BLaER1 (cell line): ENCODE results near the gene SLC4A1AP.

Experiments used
- H3K27ac ChIP-seq: shearing (Covaris generic); formaldehyde crosslinking; 2 replicates; pipeline ENCODE4 v1.8.1; 2022
- H3K27me3 ChIP-seq: shearing (Covaris generic); formaldehyde crosslinking; 2 replicates; pipeline ENCODE4 v1.8.1; 2022
- H3K36me3 ChIP-seq: shearing (Covaris generic); formaldehyde crosslinking; 2 replicates; pipeline ENCODE4 v1.8.1; 2022
- H3K4me1 ChIP-seq: shearing (Covaris generic); formaldehyde crosslinking; 2 replicates; pipeline ENCODE4 v1.8.1; 2022
- H3K4me2 ChIP-seq: shearing (Covaris generic); formaldehyde crosslinking; 2 replicates; pipeline ENCODE4 v1.8.1; 2022
- H3K4me3 ChIP-seq: shearing (Covaris generic); formaldehyde crosslinking; 2 replicates; pipeline ENCODE4 v1.8.1; 2022
- H3K9ac ChIP-seq: shearing (Covaris generic); formaldehyde crosslinking; 2 replicates; pipeline ENCODE4 v1.8.1; 2022
- H3K9me3 ChIP-seq: shearing (Covaris generic); formaldehyde crosslinking; 2 replicates; pipeline ENCODE4 v1.8.1; 2022
- H4K20me1 ChIP-seq: shearing (Covaris generic); formaldehyde crosslinking; 2 replicates; pipeline ENCODE4 v1.8.1; 2022
- Cebpa-rat ChIP-seq: shearing (Covaris generic); IDR thresholded peaks from 2 replicates; pipeline ENCODE4 v1.8.1; 2022

SLC4A1AP gene

DNA sequence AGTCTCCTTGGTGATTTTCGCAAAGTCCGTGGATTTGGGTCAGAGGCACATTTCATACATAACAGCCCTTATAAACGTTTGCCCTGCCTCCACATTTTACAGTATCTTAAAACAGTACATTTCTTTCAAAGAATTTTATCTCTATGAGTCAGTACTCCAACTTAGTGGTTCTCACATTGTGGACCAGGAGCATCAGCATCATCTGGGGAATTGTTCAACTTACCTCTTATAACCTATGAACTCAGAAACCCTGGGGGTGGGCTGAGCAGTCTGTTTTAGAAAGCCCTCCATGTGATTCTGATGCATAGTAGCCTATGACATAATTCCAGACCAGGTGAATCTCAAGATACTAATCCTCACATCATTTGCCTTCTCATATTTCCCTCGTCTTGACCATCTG, 12.6 kb upstream of the SLC4A1AP start:
- Histone ChIP-seq H3K27me3 (no peaks in the 10 kb centered on the region), H3K36me3 (peaks cover 100% of the 10 kb centered on the region), H3K9ac (no peak overlapping the region), H3K27ac (no peak overlapping the region), H3K9me3 (no peaks in the 10 kb centered on the region), H3K4me3 (no peak overlapping the region), H4K20me1 (0 out of 2 replicates have a peak, but pooled peaks cover 4% of the 10 kb centered on the region), H3K4me1 (no peaks in the 10 kb centered on the region), H3K4me2 (no peak overlapping the region)
- TF ChIP-seq Cebpa-rat: no peak

DNA sequence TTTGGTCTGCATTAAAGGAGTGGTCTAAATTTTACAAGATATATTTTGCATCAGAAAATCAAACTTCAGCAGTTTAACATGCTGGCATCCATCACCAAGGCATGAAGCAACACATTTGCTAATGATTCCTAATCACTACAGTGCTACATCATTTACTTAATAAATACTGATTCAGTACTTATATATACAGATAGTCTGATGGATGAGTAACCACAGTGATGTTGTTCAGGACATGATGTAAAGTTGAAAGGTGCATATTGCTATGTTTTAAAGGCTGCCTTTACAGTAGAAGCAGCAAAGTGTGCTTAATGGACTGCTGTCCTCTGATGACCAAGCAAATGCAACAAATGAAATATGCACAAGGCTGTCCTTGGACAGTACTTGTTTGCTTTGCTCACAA, 11.3 kb upstream of the SLC4A1AP start:
- peaks cover 100% of the 10 kb centered on the region for H3K36me3 ChIP-seq
- no peak for TF ChIP-seq Cebpa-rat

DNA sequence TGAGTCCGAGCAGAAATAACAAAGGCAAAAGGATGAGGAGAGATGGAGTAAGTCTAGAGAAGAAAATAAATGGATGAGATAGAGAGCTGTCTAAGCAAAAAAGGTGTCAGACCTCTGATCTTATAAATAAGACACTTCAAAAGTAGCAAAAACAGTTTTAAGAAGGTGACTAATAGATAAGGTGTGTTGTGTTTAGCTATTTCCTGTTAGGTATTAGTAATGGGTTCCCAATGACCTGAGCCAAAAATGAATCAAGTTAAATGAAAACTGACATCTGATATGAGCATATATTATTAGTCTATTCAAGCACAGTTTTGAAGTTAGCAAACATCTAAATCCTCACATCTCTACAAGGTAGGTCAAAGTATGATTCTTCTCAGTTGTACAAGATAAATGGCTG, 10.9 kb upstream of the SLC4A1AP start:
- peaks cover 9% of the 10 kb centered on the region; the same call in 1 of the 2 replicates for H4K20me1 ChIP-seq
- H3K9ac ChIP-seq: no peak overlapping the region
- TF ChIP-seq Cebpa-rat: no peak
- no peak overlapping the region for H3K27ac ChIP-seq
- H3K36me3 ChIP-seq: peaks cover 100% of the 10 kb centered on the region
- no peaks in the 10 kb centered on the region for H3K9me3 ChIP-seq
- no peak overlapping the region for H3K4me3 ChIP-seq
- H3K27me3 ChIP-seq: no peaks in the 10 kb centered on the region
- H3K4me1 ChIP-seq: no peaks in the 10 kb centered on the region
- H3K4me2 ChIP-seq: no peak overlapping the region

More for the DNA sequence above, 11.3 kb upstream of the SLC4A1AP start:
- no peak overlapping the region for H3K9ac ChIP-seq
- H3K27ac ChIP-seq: no peak overlapping the region
- no peaks in the 10 kb centered on the region for H3K27me3 ChIP-seq
- no peaks in the 10 kb centered on the region for H3K9me3 ChIP-seq
- no peak overlapping the region for H3K4me3 ChIP-seq
- H4K20me1 ChIP-seq: peaks cover 8% of the 10 kb centered on the region; the same call in 1 of the 2 replicates
- no peaks in the 10 kb centered on the region for H3K4me1 ChIP-seq
- no peak overlapping the region for H3K4me2 ChIP-seq

- H3K27me3 ChIP-seq: no peaks in the 10 kb centered on the region
- H3K9me3 ChIP-seq: no peaks in the 10 kb centered on the region
- no peak overlapping the region for H3K4me3 ChIP-seq
- H3K36me3 ChIP-seq: peaks cover 98% of the 10 kb centered on the region
- H3K4me1 ChIP-seq: no peaks in the 10 kb centered on the region
- TF ChIP-seq Cebpa-rat: no peak
- H4K20me1 ChIP-seq: peaks cover 9% of the 10 kb centered on the region; the same call in 1 of the 2 replicates
- no peak overlapping the region for H3K27ac ChIP-seq
- H3K9ac ChIP-seq: no peak overlapping the region
- no peak overlapping the region for H3K4me2 ChIP-seq
Measured at GRCh38 chr2:27653397-27653796, 10.3 kb upstream of the SLC4A1AP start.

DNA sequence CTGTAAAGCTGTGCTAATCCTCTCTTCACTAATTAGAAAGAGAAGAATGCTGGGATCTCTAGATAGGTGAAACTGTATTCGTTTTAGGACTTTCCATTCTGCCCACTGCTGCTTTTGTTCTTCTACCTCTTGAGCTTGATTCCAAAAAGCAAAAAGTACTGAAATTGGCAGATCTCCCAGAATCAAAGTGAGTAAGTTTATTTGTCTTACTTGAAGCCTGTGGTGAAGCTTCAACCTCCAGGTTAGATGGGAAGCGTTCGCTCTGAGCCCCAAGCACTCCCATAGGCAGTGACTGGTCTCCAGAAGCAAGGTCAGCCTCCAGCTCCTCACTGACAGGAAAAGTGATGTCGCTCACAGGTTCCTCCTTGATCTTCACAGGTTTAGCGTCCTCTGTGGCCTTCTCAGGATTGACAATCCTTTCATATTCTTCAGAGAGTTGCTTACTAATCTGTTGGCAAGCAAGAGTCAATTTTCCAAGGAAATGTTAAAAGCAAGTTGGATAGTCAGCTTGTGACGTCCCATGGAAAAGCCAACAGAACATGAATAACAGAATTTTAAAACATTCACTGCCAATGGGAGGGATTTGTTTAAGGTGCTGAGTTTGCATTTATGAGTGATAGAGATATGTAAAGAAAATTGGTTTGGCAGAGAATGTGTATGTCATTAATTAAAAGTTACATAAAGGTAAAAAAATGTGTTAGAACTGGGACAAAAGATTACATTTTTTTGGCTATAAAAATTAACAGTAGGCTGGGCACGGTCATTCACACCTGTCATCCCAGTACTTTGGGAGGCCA, 8.3 kb upstream of the SLC4A1AP start:
- H3K9ac ChIP-seq: no peak overlapping the region
- peaks cover 9% of the 10 kb centered on the region; the same call in 1 of the 2 replicates for H4K20me1 ChIP-seq
- no peak overlapping the region for H3K4me3 ChIP-seq
- no peak overlapping the region for H3K27ac ChIP-seq
- TF ChIP-seq Cebpa-rat: no peak
- no peak overlapping the region for H3K4me2 ChIP-seq
- no peaks in the 10 kb centered on the region for H3K4me1 ChIP-seq
- no peaks in the 10 kb centered on the region for H3K9me3 ChIP-seq
- H3K27me3 ChIP-seq: no peaks in the 10 kb centered on the region
- peaks cover 96% of the 10 kb centered on the region for H3K36me3 ChIP-seq

DNA sequence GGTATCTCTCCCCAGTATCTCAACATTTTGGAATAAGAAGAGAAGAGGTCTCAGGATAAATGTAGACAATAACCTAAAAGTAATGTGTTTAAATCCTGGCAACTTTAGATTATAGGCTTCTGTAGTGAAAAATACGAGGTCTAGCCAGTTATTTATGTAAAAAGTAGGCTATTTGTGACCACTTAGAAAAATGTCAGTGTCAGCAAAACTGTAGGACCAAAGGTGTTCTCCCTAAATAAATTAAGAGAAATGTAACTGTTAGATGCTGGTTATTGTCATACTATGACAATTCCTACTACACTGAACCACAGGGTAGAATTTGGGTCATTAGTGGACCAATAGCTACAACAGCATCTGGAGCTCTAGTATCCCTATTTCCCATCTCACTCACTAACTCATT, 2.3 kb upstream of the SLC4A1AP start:
- Histone ChIP-seq H3K9ac (no peak overlapping the region), H3K4me3 (no peak overlapping the region), H3K4me2 (no peak overlapping the region), H3K4me1 (peaks cover 30% of the 10 kb centered on the region), H4K20me1 (peaks cover 5% of the 10 kb centered on the region; the same call in 1 of the 2 replicates), H3K9me3 (no peaks in the 10 kb centered on the region), H3K27me3 (no peaks in the 10 kb centered on the region), H3K27ac (no peak overlapping the region), H3K36me3 (peaks cover 53% of the 10 kb centered on the region)
- TF ChIP-seq Cebpa-rat: no peak

- peaks cover 50% of the 10 kb centered on the region for H3K36me3 ChIP-seq
- TF ChIP-seq Cebpa-rat: no peak
- H3K27ac ChIP-seq: peak overlapping the region; percentile 95
Measured at GRCh38 chr2:27664154-27664574, 475 bp downstream of the SLC4A1AP start.

DNA sequence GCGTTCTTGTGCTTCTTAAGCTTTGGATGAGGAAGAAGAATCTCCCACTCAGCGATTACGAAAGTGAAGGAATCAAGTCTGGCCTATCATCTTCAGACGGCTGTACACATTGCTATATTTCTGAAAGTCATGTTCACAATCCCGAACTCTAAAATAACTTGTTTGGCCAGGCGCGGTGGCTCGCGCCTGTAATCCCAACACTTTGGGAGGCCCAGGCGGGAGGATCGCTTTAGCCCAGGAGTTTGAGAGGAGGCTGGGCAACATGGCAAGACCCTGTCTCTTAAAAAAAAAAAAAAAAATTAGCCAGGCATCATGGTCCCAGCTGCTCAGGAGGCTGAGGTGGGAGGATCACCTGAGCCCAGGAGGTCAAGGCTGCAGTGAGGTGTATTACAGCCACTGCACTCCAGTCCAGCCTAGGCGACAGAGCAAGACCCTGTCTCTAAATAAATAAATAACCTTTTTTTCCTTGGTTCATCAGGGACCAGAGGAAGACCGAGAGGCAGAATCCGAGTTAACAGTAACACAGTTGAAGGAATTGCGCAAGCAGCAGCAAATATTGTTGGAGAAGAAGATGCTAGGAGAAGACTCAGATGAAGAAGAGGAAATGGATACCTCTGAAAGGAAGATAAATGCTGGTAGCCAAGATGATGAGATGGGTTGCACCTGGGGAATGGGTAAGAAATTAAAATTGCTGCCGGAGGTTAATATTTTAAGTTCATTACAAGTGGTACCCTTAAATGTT, 1.1 kb downstream of the SLC4A1AP start:
- H3K27ac ChIP-seq: no peak overlapping the region
- H3K36me3 ChIP-seq: peaks cover 51% of the 10 kb centered on the region
- TF ChIP-seq Cebpa-rat: peak; percentile 68; the same call in 1 of the 2 replicates

More at GRCh38 chr2:27664154-27664574, 475 bp downstream of the SLC4A1AP start:
- Histone ChIP-seq H3K4me2 (peak overlapping the region; percentile 97), H3K27me3 (no peaks in the 10 kb centered on the region), H3K4me3 (peak overlapping the region; percentile 90), H3K4me1 (peaks cover 30% of the 10 kb centered on the region), H3K9me3 (no peaks in the 10 kb centered on the region), H3K9ac (peak overlapping the region; percentile 95), H4K20me1 (no peaks in the 10 kb centered on the region)

GRCh38 chr2:27667446-27667845, 3.8 kb downstream of the SLC4A1AP start:
- H4K20me1 ChIP-seq: no peaks in the 10 kb centered on the region
- no peak overlapping the region for H3K4me2 ChIP-seq
- peaks cover 24% of the 10 kb centered on the region for H3K4me1 ChIP-seq
- no peak overlapping the region for H3K4me3 ChIP-seq
- no peak overlapping the region for H3K27ac ChIP-seq
- H3K27me3 ChIP-seq: no peaks in the 10 kb centered on the region
- 0 out of 2 replicates have a peak overlapping the region, but pooled peaks have one; percentile 15 for H3K9ac ChIP-seq
- no peaks in the 10 kb centered on the region for H3K9me3 ChIP-seq
- no peak for TF ChIP-seq Cebpa-rat
- H3K36me3 ChIP-seq: peaks cover 54% of the 10 kb centered on the region

More for the DNA sequence above, 1.1 kb downstream of the SLC4A1AP start:
- Histone ChIP-seq H3K27me3 (no peaks in the 10 kb centered on the region), H3K4me1 (peaks cover 30% of the 10 kb centered on the region), H4K20me1 (no peaks in the 10 kb centered on the region), H3K9me3 (no peaks in the 10 kb centered on the region), H3K4me3 (peak overlapping the region; percentile 90), H3K9ac (peak overlapping the region; percentile 95), H3K4me2 (peak overlapping the region; percentile 97)

GRCh38 chr2:27671235-27671634, 7.5 kb downstream of the SLC4A1AP start:
- Histone ChIP-seq H3K27me3 (no peaks in the 10 kb centered on the region), H3K4me1 (no peaks in the 10 kb centered on the region), H3K9me3 (no peaks in the 10 kb centered on the region), H3K9ac (no peak overlapping the region), H3K4me3 (no peak overlapping the region), H3K27ac (no peak overlapping the region), H4K20me1 (no peaks in the 10 kb centered on the region), H3K36me3 (peaks cover 85% of the 10 kb centered on the region), H3K4me2 (no peak overlapping the region)
- no peak for TF ChIP-seq Cebpa-rat
